B cell (primary cell): ENCODE data around the gene TRIOBP. TPM values are rescaled to one million over a fixed set of nuclear protein-coding genes. Genes with fewer than 3 reads are reported as not detected.

ENCODE experiments used
- ATAC-seq: fragments of 200-7000 bp; cut with Tn5 transposase; one replicate; pipeline ENCODE4 v1.10.0; 2021; ENCODE audit warnings: low read depth, mild to moderate bottlenecking, moderate number of reproducible peaks, moderate library complexity
- CTCF ChIA-PET: fragments of 350-600 bp; sonication (Branson Sonifier 250); formaldehyde crosslinking; loops from one replicate; lab custom pipeline; 2021; ENCODE audit warnings: antibody characterized with exemption, inconsistent platforms; lab: Charles Lee
- POLR2A ChIA-PET: fragments of 350-600 bp; sonication (Branson Sonifier 250); formaldehyde crosslinking; loops from one replicate; lab custom pipeline; 2021; ENCODE audit warnings: antibody characterized with exemption; lab: Charles Lee
- DNase-seq: peaks from one replicate; pipeline ENCODE4 v3.0.0; 2013
- H2AFZ ChIP-seq: 2 replicates; pipeline ENCODE4 v1.6.1; 2012; ENCODE audit warnings: mild to moderate bottlenecking, low read depth, low read length; ENCODE audit not compliant: insufficient read depth, poor library complexity, severe bottlenecking
- H3K27ac ChIP-seq, 2 donors: 1 replicate in 1 of 2; 2 replicates in 1 of 2; pipeline ENCODE4 v1.5.1; 2012 to 2013; ENCODE audit warnings: low read length in 2 of 2, mild to moderate bottlenecking in 2 of 2, moderate library complexity in 1 of 2
- H3K27me3 ChIP-seq, 4 experiments: fragments of 200-600 bp in 1 of 4; sonication (generic) in 1 of 4; replicated peaks in 1 of 4; 1 replicate in 2 of 4; 2 replicates in 2 of 4; pipeline versions ENCODE4 v1.6.1 to v1.7.0; 2013 to 2016; ENCODE audit warnings: low read length in 3 of 4, mild to moderate bottlenecking in 2 of 4, mixed read lengths in 1 of 4, moderate library complexity in 1 of 4; ENCODE audit not compliant: insufficient read depth in 4 of 4, control insufficient read depth in 3 of 4; ENCODE audit errors: control extremely low read depth in 1 of 4
- H3K36me3 ChIP-seq, 2 experiments: replicated peaks in 1 of 2; 1 replicate in 1 of 2; 2 replicates in 1 of 2; pipeline versions ENCODE4 v1.6.1 to v1.7.1; 2013; ENCODE audit warnings: low read length in 1 of 2; ENCODE audit not compliant: insufficient read depth in 2 of 2, control insufficient read depth in 1 of 2; ENCODE audit errors: control extremely low read depth in 1 of 2, extremely low read depth in 1 of 2
- H3K4me1 ChIP-seq, 2 donors: fragments of 200-600 bp in 1 of 2; sonication (generic) in 1 of 2; 1 replicate in 1 of 2; 2 replicates in 1 of 2; pipeline versions ENCODE4 v1.5.1 to v1.6.1; 2013 to 2017; ENCODE audit warnings: low read length in 2 of 2; ENCODE audit not compliant: control insufficient read depth in 2 of 2, insufficient read depth in 2 of 2
- H3K4me2 ChIP-seq: replicated peaks from 2 replicates; pipeline ENCODE3; 2012; ENCODE audit warnings: mild to moderate bottlenecking, low read depth, low read length; ENCODE audit not compliant: poor library complexity, severe bottlenecking
- H3K4me3 ChIP-seq, 5 experiments: fragments of 200-600 bp in 1 of 5; sonication (generic) in 1 of 5; 1 replicate in 3 of 5; 2 replicates in 2 of 5; pipeline versions ENCODE4 v1.5.1 to v1.7.0; 2011 to 2016; ENCODE audit warnings: low read length in 4 of 5, mild to moderate bottlenecking in 4 of 5, low read depth in 2 of 5, control low read depth in 1 of 5, moderate library complexity in 1 of 5; ENCODE audit not compliant: insufficient read depth in 1 of 5; ENCODE audit errors: control extremely low read depth in 1 of 5, extremely low read depth in 1 of 5
- H3K79me2 ChIP-seq: fragments of 200-600 bp; sonication (generic); one replicate; pipeline ENCODE4 v1.6.0; 2016; ENCODE audit warnings: low read length; ENCODE audit not compliant: control insufficient read depth, insufficient read depth
- H3K9ac ChIP-seq: fragments of 200-600 bp; sonication (generic); 2 replicates; pipeline ENCODE4 v1.6.1; 2017; ENCODE audit warnings: mild to moderate bottlenecking, low read length, moderate library complexity
- H3K9me3 ChIP-seq, 3 donors: one replicate each; pipeline versions ENCODE4 v1.6.1 to v1.7.1; 2013; ENCODE audit warnings: low read length in 2 of 3; ENCODE audit not compliant: control insufficient read depth in 2 of 3, insufficient read depth in 1 of 3; ENCODE audit errors: control extremely low read depth in 1 of 3
- H4K20me1 ChIP-seq: 2 replicates; pipeline ENCODE4 v1.6.0; 2012; ENCODE audit warnings: mild to moderate bottlenecking, low read length; ENCODE audit not compliant: insufficient read depth, control insufficient read depth, poor library complexity, severe bottlenecking
- H3K27ac Mint-ChIP-seq: one replicate; pipeline ENCODE4 v1.8.0; 2021; ENCODE audit warnings: mixed read lengths
- H3K27me3 Mint-ChIP-seq: one replicate; pipeline ENCODE4 v1.8.0; 2021; ENCODE audit warnings: mixed read lengths
- H3K4me1 Mint-ChIP-seq: one replicate; pipeline ENCODE4 v1.8.0; 2021; ENCODE audit warnings: mixed read lengths
- H3K4me3 Mint-ChIP-seq: one replicate; pipeline ENCODE4 v1.8.0; 2021; ENCODE audit warnings: mixed read lengths
- H3K9me3 Mint-ChIP-seq: one replicate; pipeline ENCODE4 v1.8.0; 2022; ENCODE audit warnings: mixed read lengths; ENCODE audit not compliant: insufficient read depth
- EZH2 ChIP-seq: IDR thresholded peaks from 2 replicates; pipeline ENCODE4 v1.6.1; 2012; ENCODE audit warnings: borderline replicate concordance, low read depth, mild to moderate bottlenecking, moderate library complexity, low read length; ENCODE audit not compliant: insufficient read depth, poor library complexity, severe bottlenecking
- WGBS: methylation state at CpG from one replicate; pipeline ENCODE4 v1.1.5; 2013; ENCODE audit warnings: missing lambda C conversion rate; ENCODE audit not compliant: insufficient coverage; 5-methylcytosine and 5-hydroxymethylcytosine counted together
- intact Hi-C: fragments of 100-400 bp; cut with micrococcal nuclease; formaldehyde crosslinking; loops from one replicate; pipeline ENCODE4 v1.10.0; 2022
- polyA plus RNA-seq: library from polyadenylated mRNA; depleted of rRNA; stranded (reverse); fragments of >200 nt; gene quantifications from 2 replicates; pipeline ENCODE4 v1.2.3, GENCODE V29; 2012
- total RNA-seq, 2 donors: library from RNA; stranded (reverse); fragments of 120-200 nt in 1 of 2; gene quantifications; 1 replicate in 1 of 2; 2 replicates in 1 of 2; pipeline versions ENCODE4 v1.2.3 to v1.2.4, GENCODE V29; 2013 to 2022
- TF ChIP-seq, protein P1 (sequence below): fragments of 200-600 bp; IDR thresholded peaks from one replicate; pipeline ENCODE4 v1.8.0; 2022; ENCODE audit warnings: antibody characterized with exemption, mild to moderate bottlenecking

TRIOBP gene
- total and polyA plus RNA-seq, 2 donors (not counting 1 experiment from before 2014, with no cell fraction given): 26.8 to 47.5 TPM

DNA sequence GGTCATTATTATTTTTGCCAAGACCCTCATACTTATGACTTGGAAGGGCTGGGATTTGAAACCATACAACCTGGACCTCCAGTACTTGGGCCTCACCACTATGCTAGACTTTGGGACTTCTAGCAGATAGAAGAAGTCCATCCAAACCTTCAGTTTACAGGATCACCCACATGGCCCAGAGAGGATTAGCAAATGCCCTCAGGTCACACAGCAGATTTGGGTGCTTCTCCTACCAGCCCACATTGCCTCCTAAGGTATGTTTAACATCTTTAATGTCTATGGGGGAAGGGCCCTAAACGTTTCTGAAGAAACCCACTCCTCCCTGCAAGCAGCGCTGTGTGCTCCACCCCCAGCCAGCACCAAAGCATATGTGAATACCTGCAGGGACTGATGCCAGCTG lies 93.4 kb downstream of the TRIOBP start:
- no peak overlapping the region for H2AFZ ChIP-seq

DNA sequence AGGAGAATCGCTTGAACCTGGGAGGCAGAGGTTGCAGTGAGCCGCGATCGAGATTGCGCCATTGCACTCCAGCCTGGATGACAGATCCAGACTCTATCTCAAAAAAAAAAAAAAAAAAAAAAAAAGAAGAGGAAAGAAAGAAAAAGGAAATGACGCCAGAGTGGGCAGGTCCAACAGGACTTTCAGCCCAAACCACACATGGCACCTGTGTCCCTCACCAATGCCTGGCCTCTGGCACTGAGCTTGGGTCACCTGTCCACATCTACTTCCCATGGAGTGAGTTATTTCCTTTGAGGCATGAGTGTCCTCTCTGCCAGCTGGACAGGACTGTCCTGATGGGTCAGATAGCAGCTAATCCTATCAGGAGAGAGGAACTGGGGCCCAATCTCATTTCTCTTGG lies 95.6 kb downstream of the TRIOBP start:
- ATAC-seq: no peak
- H3K36me3 ChIP-seq: no peaks in the 10 kb centered on the region
- ChIA-PET POLR2A (interaction anchor here (0.7 kb wide), 1 partner anchor 159 kb away, joined by 8 read pairs; no protein-coding TSS in a partner anchor), CTCF (no interaction called here)
- H2AFZ ChIP-seq: no peak overlapping the region
- Mint-ChIP-seq H3K27ac (no peak overlapping the region), H3K9me3 (no peaks in the 10 kb centered on the region), H3K4me3 (no peak overlapping the region), H3K4me1 (no peaks in the 10 kb centered on the region), H3K27me3 (no peaks in the 10 kb centered on the region)
- H3K27me3 ChIP-seq: peaks cover 0 to 2% (median 0%) of the 10 kb centered on the region in 4 experiments
- H4K20me1 ChIP-seq: no peaks in the 10 kb centered on the region
- no peaks in the 10 kb centered on the region for H3K79me2 ChIP-seq
- H3K9ac ChIP-seq: no peak overlapping the region
- no peak overlapping the region for H3K4me2 ChIP-seq
- intact Hi-C loops: no loop called here
- no peaks in the 10 kb centered on the region for H3K9me3 ChIP-seq
- TF ChIP-seq, protein P1, sequence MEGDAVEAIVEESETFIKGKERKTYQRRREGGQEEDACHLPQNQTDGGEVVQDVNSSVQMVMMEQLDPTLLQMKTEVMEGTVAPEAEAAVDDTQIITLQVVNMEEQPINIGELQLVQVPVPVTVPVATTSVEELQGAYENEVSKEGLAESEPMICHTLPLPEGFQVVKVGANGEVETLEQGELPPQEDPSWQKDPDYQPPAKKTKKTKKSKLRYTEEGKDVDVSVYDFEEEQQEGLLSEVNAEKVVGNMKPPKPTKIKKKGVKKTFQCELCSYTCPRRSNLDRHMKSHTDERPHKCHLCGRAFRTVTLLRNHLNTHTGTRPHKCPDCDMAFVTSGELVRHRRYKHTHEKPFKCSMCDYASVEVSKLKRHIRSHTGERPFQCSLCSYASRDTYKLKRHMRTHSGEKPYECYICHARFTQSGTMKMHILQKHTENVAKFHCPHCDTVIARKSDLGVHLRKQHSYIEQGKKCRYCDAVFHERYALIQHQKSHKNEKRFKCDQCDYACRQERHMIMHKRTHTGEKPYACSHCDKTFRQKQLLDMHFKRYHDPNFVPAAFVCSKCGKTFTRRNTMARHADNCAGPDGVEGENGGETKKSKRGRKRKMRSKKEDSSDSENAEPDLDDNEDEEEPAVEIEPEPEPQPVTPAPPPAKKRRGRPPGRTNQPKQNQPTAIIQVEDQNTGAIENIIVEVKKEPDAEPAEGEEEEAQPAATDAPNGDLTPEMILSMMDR: no peak
- TF ChIP-seq EZH2: no peak
- H3K4me1 ChIP-seq: no peaks in the 10 kb centered on the region
- WGBS: no CpG with 5 or more reads among the region's 6 CpGs
- no peak overlapping the region for H3K27ac ChIP-seq
- no peak for DNase-seq
- H3K4me3 ChIP-seq: no peak overlapping the region

More for the DNA sequence above, 93.4 kb downstream of the TRIOBP start:
- POLR2A ChIA-PET: no interaction called here
- Mint-ChIP-seq H3K27ac (no peak overlapping the region), H3K4me3 (no peak overlapping the region), H3K27me3 (peaks cover 4% of the 10 kb centered on the region), H3K4me1 (no peaks in the 10 kb centered on the region), H3K9me3 (no peaks in the 10 kb centered on the region)
- Histone ChIP-seq H3K4me1 (no peaks in the 10 kb centered on the region), H3K4me3 (no peak overlapping the region), H3K9ac (no peak overlapping the region), H3K36me3 (no peaks in the 10 kb centered on the region), H3K27ac (no peak overlapping the region), H4K20me1 (no peaks in the 10 kb centered on the region), H3K4me2 (no peak overlapping the region), H3K9me3 (no peaks in the 10 kb centered on the region), H3K79me2 (no peaks in the 10 kb centered on the region), H3K27me3 (peaks cover 0 to 2% (median 0%) of the 10 kb centered on the region in 4 experiments)
- CTCF ChIA-PET: no interaction called here
- DNase-seq (no peak), ATAC-seq (no peak)
- 54% methylated on average over 2 of the region's 2 CpGs for WGBS
- no peak for TF ChIP-seq EZH2
- intact Hi-C loops: no loop called here
